ENCODE results near the gene FBXW9. TPM values are rescaled to one million over a fixed set of nuclear protein-coding genes. Genes with fewer than 3 reads are reported as not detected.

The FBXW9 gene
- total and polyA plus RNA-seq, 2 of the 13 experiments (the other 11 are each of a cell fraction or from before 2014, with no cell fraction given): 5.7 to 6.1 TPM

DNA sequence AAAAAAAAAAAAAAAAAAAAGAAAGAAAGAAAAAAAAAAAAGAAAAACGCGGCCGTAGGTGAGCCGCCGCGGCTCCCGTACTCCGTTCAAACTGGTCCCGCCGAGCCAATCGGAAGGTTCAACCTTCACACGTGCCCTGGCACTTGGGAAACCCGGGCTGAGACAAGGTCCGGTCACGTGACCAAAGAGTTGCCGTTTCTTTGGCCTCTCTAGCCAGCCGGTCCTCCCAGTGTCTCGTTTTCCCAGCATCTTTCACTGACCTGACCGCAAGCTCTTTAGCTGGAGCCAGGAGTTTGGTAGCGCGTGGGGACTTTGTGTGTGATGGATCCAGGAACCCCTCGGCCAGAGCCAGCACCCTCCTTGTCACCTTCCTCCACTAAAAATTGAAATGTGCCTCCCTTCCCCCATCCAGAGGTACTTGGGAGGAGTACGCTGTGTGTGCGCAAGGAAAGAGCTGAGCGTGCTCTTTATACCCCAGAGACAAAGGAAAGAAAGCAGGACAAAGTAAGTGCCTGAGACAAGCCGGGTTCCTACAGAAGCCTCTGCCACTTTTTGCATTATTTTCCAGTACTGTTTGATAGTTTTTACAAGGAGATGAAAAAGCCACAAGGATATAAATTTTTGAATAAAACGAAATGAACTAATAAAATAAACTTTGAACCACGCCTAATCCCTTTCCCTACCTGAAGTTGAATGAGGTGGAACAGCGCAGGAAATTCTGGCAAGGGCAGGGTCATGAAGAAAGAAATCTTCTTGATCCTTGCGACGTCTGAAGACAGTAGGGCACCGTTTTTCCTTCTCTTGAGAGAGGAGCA is 26.3 kb upstream of the FBXW9 start (continued):
- TF ChIP-seq, protein P1, sequence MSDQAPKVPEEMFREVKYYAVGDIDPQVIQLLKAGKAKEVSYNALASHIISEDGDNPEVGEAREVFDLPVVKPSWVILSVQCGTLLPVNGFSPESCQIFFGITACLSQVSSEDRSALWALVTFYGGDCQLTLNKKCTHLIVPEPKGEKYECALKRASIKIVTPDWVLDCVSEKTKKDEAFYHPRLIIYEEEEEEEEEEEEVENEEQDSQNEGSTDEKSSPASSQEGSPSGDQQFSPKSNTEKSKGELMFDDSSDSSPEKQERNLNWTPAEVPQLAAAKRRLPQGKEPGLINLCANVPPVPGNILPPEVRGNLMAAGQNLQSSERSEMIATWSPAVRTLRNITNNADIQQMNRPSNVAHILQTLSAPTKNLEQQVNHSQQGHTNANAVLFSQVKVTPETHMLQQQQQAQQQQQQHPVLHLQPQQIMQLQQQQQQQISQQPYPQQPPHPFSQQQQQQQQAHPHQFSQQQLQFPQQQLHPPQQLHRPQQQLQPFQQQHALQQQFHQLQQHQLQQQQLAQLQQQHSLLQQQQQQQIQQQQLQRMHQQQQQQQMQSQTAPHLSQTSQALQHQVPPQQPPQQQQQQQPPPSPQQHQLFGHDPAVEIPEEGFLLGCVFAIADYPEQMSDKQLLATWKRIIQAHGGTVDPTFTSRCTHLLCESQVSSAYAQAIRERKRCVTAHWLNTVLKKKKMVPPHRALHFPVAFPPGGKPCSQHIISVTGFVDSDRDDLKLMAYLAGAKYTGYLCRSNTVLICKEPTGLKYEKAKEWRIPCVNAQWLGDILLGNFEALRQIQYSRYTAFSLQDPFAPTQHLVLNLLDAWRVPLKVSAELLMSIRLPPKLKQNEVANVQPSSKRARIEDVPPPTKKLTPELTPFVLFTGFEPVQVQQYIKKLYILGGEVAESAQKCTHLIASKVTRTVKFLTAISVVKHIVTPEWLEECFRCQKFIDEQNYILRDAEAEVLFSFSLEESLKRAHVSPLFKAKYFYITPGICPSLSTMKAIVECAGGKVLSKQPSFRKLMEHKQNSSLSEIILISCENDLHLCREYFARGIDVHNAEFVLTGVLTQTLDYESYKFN (CRISPR knock-in tag; conservative IDR thresholded peaks at IDR 0.05): peak; percentile 36; the same call in 1 of the 2 replicates
- TF ChIP-seq LCORL (IDR thresholded peaks at IDR 0.05): peak; percentile 75
- no peak for TF ChIP-seq LCORL (CRISPR knock-in tag; IDR thresholded peaks at IDR 0.05)
- no peak for TF ChIP-seq SMYD3 (CRISPR knock-in tag; IDR thresholded peaks at IDR 0.05)
- TF ChIP-seq ZNF124 (CRISPR knock-in tag; IDR thresholded peaks at IDR 0.05): no peak
- TF ChIP-seq, protein P2, sequence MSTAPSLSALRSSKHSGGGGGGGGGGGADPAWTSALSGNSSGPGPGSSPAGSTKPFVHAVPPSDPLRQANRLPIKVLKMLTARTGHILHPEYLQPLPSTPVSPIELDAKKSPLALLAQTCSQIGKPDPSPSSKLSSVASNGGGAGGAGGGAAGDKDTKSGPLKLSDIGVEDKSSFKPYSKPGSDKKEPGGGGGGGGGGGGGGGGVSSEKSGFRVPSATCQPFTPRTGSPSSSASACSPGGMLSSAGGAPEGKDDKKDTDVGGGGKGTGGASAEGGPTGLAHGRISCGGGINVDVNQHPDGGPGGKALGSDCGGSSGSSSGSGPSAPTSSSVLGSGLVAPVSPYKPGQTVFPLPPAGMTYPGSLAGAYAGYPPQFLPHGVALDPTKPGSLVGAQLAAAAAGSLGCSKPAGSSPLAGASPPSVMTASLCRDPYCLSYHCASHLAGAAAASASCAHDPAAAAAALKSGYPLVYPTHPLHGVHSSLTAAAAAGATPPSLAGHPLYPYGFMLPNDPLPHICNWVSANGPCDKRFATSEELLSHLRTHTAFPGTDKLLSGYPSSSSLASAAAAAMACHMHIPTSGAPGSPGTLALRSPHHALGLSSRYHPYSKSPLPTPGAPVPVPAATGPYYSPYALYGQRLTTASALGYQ (CRISPR knock-in tag; IDR thresholded peaks at IDR 0.05): no peak
- TF ChIP-seq, protein P3, sequence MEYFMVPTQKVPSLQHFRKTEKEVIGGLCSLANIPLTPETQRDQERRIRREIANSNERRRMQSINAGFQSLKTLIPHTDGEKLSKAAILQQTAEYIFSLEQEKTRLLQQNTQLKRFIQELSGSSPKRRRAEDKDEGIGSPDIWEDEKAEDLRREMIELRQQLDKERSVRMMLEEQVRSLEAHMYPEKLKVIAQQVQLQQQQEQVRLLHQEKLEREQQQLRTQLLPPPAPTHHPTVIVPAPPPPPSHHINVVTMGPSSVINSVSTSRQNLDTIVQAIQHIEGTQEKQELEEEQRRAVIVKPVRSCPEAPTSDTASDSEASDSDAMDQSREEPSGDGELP (IDR thresholded peaks at IDR 0.05; ENCODE audit: borderline replicate concordance, low read depth): peak; percentile 40; the same call in 1 of the 2 replicates
- TF ChIP-seq TARDBP (CRISPR knock-in tag; IDR thresholded peaks at IDR 0.05): peak; percentile 64
- TF ChIP-seq U2AF2 (IDR thresholded peaks at IDR 0.05; ENCODE audit: low read depth, low read length): peak; percentile 94
- TF ChIP-seq ZIK1 (CRISPR knock-in tag; IDR thresholded peaks at IDR 0.05; ENCODE audit: borderline replicate concordance, low read depth): no peak
- TF ChIP-seq, protein P4, sequence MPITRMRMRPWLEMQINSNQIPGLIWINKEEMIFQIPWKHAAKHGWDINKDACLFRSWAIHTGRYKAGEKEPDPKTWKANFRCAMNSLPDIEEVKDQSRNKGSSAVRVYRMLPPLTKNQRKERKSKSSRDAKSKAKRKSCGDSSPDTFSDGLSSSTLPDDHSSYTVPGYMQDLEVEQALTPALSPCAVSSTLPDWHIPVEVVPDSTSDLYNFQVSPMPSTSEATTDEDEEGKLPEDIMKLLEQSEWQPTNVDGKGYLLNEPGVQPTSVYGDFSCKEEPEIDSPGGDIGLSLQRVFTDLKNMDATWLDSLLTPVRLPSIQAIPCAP (CRISPR knock-in tag; IDR thresholded peaks at IDR 0.05; ENCODE audit: low read depth): 0 out of 2 replicates have a peak, but pooled peaks have one; percentile 43
- TF ChIP-seq ETV5 (CRISPR knock-in tag; IDR thresholded peaks at IDR 0.05; ENCODE audit: borderline replicate concordance): peak; percentile 73
- TF ChIP-seq, protein P5, sequence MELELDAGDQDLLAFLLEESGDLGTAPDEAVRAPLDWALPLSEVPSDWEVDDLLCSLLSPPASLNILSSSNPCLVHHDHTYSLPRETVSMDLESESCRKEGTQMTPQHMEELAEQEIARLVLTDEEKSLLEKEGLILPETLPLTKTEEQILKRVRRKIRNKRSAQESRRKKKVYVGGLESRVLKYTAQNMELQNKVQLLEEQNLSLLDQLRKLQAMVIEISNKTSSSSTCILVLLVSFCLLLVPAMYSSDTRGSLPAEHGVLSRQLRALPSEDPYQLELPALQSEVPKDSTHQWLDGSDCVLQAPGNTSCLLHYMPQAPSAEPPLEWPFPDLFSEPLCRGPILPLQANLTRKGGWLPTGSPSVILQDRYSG (CRISPR knock-in tag; IDR thresholded peaks at IDR 0.05): 0 out of 2 replicates have a peak, but pooled peaks have one; percentile 14
- TF ChIP-seq, protein P6, sequence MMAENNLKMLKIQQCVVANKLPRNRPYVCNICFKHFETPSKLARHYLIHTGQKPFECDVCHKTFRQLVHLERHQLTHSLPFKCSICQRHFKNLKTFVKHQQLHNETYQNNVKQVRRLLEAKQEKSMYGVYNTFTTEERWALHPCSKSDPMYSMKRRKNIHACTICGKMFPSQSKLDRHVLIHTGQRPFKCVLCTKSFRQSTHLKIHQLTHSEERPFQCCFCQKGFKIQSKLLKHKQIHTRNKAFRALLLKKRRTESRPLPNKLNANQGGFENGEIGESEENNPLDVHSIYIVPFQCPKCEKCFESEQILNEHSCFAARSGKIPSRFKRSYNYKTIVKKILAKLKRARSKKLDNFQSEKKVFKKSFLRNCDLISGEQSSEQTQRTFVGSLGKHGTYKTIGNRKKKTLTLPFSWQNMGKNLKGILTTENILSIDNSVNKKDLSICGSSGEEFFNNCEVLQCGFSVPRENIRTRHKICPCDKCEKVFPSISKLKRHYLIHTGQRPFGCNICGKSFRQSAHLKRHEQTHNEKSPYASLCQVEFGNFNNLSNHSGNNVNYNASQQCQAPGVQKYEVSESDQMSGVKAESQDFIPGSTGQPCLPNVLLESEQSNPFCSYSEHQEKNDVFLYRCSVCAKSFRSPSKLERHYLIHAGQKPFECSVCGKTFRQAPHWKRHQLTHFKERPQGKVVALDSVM (CRISPR knock-in tag; IDR thresholded peaks at IDR 0.05): peak; percentile 41; the same call in 1 of the 2 replicates
- no peak for TF ChIP-seq ZFP90 (CRISPR knock-in tag; IDR thresholded peaks at IDR 0.05; ENCODE audit: borderline replicate concordance)
- no peak for TF ChIP-seq HMG20B (CRISPR knock-in tag; conservative IDR thresholded peaks at IDR 0.05)
- no peak for TF ChIP-seq ZNF75D (CRISPR knock-in tag; IDR thresholded peaks at IDR 0.05; ENCODE audit: borderline replicate concordance)
